Colonic mucosa (tissue), 4 donors: Measurements from ENCODE around the gene JPH2. TPM values are rescaled to one million over a fixed set of nuclear protein-coding genes. Genes with fewer than 3 reads are reported as not detected.

Experiments used
- DNase-seq: peaks from one replicate; pipeline ENCODE4 v3.0.0-alpha.2; 2020
- H3K27ac ChIP-seq: fragments of 200-600 bp; one replicate; pipeline ENCODE4 v1.8.0; 2021
- H3K27me3 ChIP-seq: fragments of 200-600 bp; one replicate; pipeline ENCODE4 v1.8.0; 2021
- H3K36me3 ChIP-seq: fragments of 200-600 bp; one replicate; pipeline ENCODE4 v1.8.0; 2021
- H3K4me1 ChIP-seq: fragments of 200-600 bp; one replicate; pipeline ENCODE4 v1.8.0; 2021; ENCODE audit warnings: mild to moderate bottlenecking
- H3K4me3 ChIP-seq: fragments of 200-600 bp; one replicate; pipeline ENCODE4 v1.8.0; 2021
- H3K9ac ChIP-seq, 2 donors: one replicate each; pipeline ENCODE4 v1.7.0; 2013; ENCODE audit warnings: control low read depth in 2 of 2, low read depth in 2 of 2, low read length in 2 of 2
- H3K9me3 ChIP-seq: fragments of 200-600 bp; one replicate; pipeline ENCODE4 v1.8.0; 2021
- intact Hi-C: fragments of 100-400 bp; cut with DNase I; formaldehyde crosslinking; loops from one replicate; pipeline ENCODE4 v1.14.1; 2022
- total RNA-seq, 2 donors: library from RNA; stranded (reverse); fragmentation: NEBNext Ultra II Directional in 1 of 2; extraction: Animal tissue kit (Norgen Biotek cat#: 25700) in 1 of 2; gene quantifications; one replicate each; pipeline ENCODE4 v1.2.1, GENCODE V29; 2021
- TF ChIP-seq, protein P1 (sequence below): fragments of 200-600 bp; IDR thresholded peaks from one replicate; pipeline ENCODE4 v1.8.0; 2022; ENCODE audit warnings: antibody characterized with exemption, mild to moderate bottlenecking
- donor health status: healthy.
- donor health status: DM: no; HTN: no; CAD: no.
- donor health status: DM: no; HTN: no; CAD: no.

JPH2 gene
- total RNA-seq, 2 donors from 2014 or later = 1.3 to 13.8 TPM

DNA sequence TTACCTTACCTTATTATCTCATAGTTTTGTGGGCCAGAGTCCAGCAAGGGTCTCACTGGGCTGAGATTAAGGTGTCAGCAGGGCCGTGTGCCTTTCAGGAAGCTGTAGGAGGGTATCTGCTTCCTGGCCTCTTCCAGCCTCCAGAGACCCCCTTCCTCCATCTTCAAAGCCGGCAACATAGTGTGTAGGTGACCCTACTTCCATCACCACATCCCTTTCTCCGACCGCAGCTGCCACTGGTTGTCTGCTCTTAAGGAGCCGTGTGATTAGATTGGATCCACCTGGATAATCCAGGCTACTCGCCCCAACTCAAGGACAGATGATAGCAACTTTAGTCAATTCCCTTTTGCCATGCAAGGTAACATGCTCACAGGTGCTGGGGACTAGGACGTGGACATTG is 91.2 kb downstream of the JPH2 start:
- Histone ChIP-seq H3K9me3 (no peaks in the 10 kb centered on the region), H3K9ac (no peak overlapping the region), H3K27ac (no peak overlapping the region), H3K4me1 (no peaks in the 10 kb centered on the region), H3K4me3 (no peak overlapping the region), H3K36me3 (no peaks in the 10 kb centered on the region), H3K27me3 (peaks cover 4% of the 10 kb centered on the region)
- TF ChIP-seq, protein P1, sequence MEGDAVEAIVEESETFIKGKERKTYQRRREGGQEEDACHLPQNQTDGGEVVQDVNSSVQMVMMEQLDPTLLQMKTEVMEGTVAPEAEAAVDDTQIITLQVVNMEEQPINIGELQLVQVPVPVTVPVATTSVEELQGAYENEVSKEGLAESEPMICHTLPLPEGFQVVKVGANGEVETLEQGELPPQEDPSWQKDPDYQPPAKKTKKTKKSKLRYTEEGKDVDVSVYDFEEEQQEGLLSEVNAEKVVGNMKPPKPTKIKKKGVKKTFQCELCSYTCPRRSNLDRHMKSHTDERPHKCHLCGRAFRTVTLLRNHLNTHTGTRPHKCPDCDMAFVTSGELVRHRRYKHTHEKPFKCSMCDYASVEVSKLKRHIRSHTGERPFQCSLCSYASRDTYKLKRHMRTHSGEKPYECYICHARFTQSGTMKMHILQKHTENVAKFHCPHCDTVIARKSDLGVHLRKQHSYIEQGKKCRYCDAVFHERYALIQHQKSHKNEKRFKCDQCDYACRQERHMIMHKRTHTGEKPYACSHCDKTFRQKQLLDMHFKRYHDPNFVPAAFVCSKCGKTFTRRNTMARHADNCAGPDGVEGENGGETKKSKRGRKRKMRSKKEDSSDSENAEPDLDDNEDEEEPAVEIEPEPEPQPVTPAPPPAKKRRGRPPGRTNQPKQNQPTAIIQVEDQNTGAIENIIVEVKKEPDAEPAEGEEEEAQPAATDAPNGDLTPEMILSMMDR = no peak
- intact Hi-C loops = loop anchor here (10.0 kb wide), 1 partner anchor 651 kb away; no protein-coding TSS in a partner anchor
- DNase-seq = no peak

GRCh38 chr20:44093249-44093582 is 93.8 kb downstream of the JPH2 start:
- TF ChIP-seq, protein P1 = no peak
- Histone ChIP-seq H3K4me3 (no peak overlapping the region), H3K27ac (no peak overlapping the region), H3K9ac (no peak overlapping the region), H3K9me3 (no peaks in the 10 kb centered on the region), H3K4me1 (no peaks in the 10 kb centered on the region), H3K36me3 (no peaks in the 10 kb centered on the region), H3K27me3 (no peaks in the 10 kb centered on the region)
- DNase-seq = no peak
- intact Hi-C loops = loop anchor here (5.0 to 10.0 kb wide), 2 partner anchors 556 to 648 kb away; no protein-coding TSS in a partner anchor

DNA sequence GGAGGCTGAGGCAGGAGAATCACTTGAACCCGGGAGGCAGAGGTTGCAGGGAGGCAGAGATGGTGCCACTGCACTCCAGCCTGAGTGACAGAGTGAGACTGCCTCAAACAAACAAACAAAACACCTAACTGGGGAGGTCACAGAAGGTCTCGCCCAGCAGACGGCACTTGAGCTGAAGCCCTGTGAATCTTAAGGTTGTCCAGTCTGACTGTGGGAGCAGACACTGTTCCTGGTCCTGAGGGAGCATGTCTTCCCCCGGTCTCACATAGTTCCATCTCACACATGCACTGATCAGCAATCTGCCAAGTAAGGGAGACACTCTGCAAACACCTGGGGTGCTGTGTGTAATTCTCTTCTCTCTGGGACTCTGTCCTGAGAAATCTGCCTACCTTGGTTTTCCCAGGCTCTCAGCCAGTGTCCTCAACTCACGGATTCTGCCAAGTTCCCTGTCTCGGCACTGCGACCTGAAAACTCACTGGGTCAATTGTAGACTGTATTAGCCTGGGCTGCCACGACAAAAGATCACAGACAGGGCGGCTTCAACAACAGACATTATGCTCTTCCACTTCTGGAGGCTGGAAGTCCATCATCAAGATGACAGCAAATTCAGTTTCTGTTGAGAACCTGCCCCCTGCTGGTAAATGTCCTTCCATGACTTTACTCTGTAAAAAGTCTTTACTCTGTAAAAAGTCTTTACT is 94.3 kb downstream of the JPH2 start:
- peak; percentile 53 for DNase-seq
- Histone ChIP-seq H3K36me3 (no peaks in the 10 kb centered on the region), H3K27me3 (no peaks in the 10 kb centered on the region), H3K9ac (no peak overlapping the region), H3K27ac (no peak overlapping the region), H3K9me3 (no peaks in the 10 kb centered on the region), H3K4me1 (no peaks in the 10 kb centered on the region), H3K4me3 (no peak overlapping the region)
- TF ChIP-seq, protein P1 = peak; percentile 37
- intact Hi-C loops = loop anchor here (5.0 to 10.0 kb wide), 2 partner anchors 555 to 648 kb away; no protein-coding TSS in a partner anchor

- TF ChIP-seq, protein P1 = no peak
- Histone ChIP-seq H3K27ac (no peak overlapping the region), H3K4me1 (no peaks in the 10 kb centered on the region), H3K27me3 (no peaks in the 10 kb centered on the region), H3K4me3 (no peak overlapping the region), H3K9me3 (no peaks in the 10 kb centered on the region), H3K36me3 (no peaks in the 10 kb centered on the region), H3K9ac (no peak overlapping the region)
- intact Hi-C loops = loop anchor here (5.0 to 10.0 kb wide), 2 partner anchors 554 to 646 kb away; no protein-coding TSS in a partner anchor
- DNase-seq = no peak
Observed at GRCh38 chr20:44091026-44091425, 96.0 kb downstream of the JPH2 start.

DNA sequence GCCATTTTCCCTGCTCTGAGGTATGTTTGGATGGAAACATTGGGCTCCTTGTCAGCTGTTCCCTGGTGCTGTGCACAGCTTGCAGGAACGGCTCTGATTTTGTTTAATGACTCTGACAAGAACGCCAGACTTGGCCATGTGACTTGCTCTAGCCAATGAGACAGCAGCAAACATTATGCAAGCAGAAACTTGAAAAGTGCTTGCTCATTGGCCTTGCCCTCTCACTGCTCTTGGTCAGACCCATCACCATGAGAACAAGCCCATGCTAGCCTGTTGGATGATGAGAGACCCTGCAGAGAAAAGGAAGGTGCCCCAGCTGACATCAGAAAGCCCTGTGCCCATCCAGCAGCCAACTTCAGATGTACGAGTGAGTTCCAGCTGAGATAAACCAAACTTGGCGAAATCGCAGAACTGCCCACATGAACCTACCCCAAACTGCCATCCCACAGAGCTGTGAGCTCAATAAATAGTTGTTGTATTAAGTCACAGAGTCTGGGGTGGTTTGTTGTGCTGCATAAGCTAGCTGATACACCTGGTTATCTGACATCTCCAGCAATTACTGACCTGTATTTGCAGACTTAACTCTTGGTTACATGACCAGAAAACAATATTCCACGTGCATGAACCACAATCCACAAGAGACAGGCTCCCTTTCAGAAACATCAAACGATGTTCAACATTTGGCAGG is 96.9 kb downstream of the JPH2 start:
- Histone ChIP-seq H3K36me3 (no peaks in the 10 kb centered on the region), H3K4me1 (no peaks in the 10 kb centered on the region), H3K4me3 (no peak overlapping the region), H3K9me3 (no peaks in the 10 kb centered on the region), H3K9ac (no peak overlapping the region), H3K27me3 (no peaks in the 10 kb centered on the region), H3K27ac (no peak overlapping the region)
- intact Hi-C loops = loop anchor here (5.0 to 10.0 kb wide), 2 partner anchors 553 to 645 kb away; no protein-coding TSS in a partner anchor
- DNase-seq = peak; percentile 41
- TF ChIP-seq, protein P1 = no peak
